ENCODE results near the gene TVP23A. TPM values are rescaled to one million over a fixed set of nuclear protein-coding genes. Genes with fewer than 3 reads are reported as not detected.
"Not testable (repeated sequence)": the region's sequence is repeated elsewhere in the genome, so short reads cannot be mapped to it uniquely, and the experiment has no call there.

Gene TVP23A
- polyA plus RNA-seq, 1 donor: 2.2 TPM

- no peak for DNase-seq
Observed at GRCh38 chr16:10835281-10835931, 16.8 kb upstream of the TVP23A start.

GRCh38 chr16:10834766-10835165 lies 16.2 kb upstream of the TVP23A start:
- DNase-seq: no peak

GRCh38 chr16:10834130-10834529 lies 15.5 kb upstream of the TVP23A start:
- DNase-seq: no peak

DNA sequence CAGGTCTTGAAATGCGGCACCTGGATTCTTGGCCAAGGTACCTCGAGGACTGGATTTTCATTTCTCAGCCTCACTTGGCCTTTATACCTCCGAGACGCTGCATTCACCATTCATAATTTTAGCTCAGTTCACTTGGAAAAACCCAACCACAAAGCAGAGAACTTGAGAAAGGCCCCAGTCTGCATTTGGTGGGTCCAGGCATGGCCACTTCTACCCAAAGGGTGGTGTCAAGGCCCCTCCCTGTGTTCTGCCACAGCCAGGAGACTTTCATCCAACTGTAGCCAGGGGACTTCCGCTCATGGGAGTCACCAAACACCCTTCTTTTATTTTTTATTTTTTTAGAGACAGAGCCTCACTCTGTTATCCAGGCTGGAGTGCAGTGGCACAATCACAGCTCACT lies 14.7 kb upstream of the TVP23A start:
- no peak for DNase-seq

DNA sequence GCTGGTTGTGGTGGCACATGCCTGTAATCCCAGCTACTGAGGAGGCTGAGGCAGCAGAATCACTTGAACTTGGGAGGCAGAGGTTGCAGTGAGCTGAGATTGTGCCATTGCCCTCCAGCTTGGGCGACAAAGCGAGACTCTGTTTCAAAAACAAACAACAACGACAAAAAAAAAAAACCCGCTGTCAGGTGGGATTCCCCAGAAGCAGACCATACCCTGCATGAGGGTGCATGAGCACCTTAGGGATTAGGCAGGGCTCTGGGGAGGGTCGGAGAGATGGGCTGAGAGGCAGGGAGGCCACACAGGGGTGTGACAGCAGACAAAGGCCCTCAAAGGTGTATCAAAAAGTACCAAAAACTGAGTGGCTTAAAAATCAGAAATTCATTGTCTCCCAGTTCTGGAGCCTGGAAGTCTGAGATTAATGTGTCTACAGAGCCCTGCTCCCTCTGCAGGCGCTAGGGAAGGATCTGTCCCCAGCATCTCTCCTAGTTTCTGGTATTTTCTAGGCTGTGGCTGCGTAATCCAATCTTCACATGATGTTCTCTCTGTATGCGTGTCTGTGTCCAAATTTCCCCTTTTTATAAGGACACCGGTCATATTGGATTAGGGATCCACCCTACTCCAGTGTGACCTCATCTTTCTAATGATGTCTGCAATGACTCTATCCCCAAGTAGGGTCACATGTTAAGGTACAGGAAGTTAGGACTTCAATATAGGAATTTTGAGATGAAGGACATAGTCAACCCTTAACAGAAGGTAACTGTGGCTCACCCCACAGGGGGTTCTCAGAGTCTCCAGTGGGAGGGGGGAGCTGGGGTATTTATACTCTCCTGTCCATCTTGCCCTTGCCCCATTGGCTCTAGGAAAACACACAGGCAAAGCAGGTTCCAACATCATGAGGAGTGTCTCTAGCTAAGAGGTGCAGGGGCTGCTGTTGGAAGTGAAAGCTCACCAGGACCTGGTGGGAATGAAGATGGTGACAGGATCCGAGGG lies 13.6 kb upstream of the TVP23A start:
- DNase-seq: no peak

GRCh38 chr16:10830240-10830639 lies 11.6 kb upstream of the TVP23A start:
- not testable (repeated sequence) for DNase-seq

DNA sequence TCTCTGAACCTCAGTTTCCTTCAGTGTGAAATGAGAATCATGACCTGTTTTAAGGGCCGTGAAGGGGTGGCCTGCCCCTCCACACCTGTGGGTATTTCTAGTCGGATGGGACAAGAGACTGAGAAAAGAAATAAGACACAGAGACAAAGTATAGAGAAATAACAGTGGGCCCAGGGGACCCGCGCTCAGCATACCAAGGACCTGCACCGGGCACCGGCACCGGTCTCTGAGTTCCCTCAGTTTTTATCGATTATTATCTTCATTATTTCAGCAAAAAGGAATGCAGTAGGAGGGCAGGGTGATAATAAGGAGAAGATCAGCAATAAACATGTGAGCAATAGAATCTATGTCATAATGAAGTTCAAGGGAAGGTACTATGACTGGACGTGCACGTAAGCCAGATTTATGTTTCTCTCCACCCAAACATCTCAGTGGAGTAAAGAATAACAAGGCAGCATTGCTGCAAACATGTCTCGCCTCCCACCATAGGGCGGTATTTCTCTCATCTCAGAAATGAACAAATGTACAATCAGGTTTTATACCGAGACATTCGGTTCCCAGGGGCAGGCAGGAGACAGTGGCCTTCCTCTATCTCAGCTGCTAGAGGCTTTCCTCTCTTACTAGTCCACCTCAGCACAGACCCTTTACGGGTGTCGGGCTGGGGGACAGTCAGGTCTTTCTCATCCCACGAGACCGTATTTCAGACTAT lies 10.9 kb upstream of the TVP23A start:
- DNase-seq: not testable (repeated sequence)

- peak; percentile 87 for DNase-seq
Observed at GRCh38 chr16:10828851-10829366, 10.3 kb upstream of the TVP23A start.

- peak; percentile 91 for DNase-seq
Observed at GRCh38 chr16:10827691-10828341, 9.2 kb upstream of the TVP23A start.

DNA sequence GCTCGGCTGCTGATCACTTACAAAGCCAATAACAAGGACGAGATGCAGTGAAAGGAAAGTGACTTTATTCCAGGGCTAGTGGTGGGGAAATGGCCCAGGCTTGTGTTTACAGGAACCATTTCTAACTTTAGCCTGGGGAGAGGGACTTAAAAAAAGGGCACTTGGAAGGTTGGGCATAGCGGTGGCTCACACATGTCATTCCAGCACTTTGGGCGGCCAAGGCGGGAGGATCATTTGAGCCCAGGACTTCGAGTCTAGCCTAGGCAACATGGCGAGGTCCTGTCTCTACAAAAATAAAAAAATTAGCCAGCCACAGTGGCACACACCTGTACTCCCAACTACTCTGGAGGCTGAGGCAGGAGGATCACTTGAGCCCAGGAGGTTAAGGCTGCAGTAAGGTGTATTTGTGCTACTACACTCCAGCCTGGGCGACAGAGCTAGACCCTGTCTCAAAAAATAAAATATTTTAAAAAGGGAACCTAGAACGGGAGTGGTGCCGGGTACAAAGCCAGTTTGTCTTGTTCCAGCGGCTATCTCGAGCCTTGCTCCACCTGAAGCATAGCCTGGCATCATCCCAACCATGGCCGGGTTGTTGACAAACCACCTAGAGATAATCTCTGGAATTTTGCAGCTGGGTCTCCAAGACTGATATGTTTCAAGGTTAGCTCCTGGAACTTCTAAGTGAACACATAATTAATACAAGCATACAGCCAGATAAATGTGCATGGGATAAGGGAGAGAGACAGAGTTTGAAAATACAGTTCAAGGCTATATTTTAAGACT lies 5.7 kb upstream of the TVP23A start:
- DNase-seq: no peak

DNA sequence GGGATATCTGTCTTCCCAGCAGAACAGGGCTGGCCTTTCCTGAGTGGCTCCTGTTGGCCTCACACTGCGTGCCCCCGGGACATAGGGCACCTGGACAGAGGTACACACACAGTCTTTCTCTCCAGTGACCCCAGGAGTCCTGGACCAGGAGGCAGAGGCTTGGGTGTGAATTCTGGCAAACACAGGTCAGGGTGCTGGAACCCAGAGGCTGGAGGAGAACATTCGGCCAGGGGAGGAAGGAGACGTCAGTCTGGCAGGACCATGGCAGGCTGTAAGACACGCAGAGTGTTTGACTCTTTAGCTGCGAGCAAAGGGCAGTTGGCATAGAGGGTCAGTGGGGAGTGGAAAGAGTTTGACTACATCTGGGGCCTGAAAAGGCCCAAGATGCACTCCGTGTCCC lies 4.1 kb upstream of the TVP23A start:
- DNase-seq: no peak

DNA sequence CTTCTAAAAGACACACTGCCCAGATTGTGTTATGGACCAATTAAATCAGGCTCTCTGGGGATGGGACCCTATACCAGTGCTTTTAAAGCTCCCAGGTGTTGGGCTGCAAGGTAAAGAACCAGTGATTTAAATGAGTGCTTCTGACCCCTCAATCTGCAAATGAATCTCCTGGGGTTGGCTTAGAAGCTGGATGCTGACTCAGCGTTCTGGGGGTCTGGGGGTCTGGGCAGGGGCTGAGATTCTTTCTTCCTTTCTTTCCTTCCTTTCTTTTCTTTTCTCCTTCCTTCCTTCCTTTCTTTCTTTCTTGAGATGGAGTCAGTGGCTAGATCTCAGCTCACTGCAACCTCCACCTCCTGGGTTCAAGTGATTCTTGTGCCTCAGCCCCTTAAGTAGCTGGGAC lies 2.0 kb upstream of the TVP23A start:
- no peak for DNase-seq

DNA sequence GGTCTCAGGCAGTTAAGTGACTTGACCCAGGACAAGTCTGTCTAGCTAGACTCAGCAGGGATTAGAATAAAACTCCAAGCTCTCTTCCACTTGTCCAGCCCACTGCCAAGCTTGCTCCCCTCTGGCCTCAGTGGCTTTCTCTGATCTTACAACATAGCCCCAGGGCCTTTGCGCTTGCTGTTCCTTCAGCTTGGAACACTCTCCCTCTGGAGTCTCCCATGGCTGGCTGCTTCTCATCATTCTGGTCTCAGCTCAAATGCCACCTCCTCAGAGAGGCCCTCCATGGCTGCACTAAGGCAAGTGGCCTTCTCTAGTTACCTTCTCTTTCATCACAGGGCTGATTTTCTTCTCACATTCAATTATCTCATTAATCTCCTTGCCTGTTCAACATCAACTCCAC lies 1.1 kb downstream of the TVP23A start:
- DNase-seq: no peak

DNA sequence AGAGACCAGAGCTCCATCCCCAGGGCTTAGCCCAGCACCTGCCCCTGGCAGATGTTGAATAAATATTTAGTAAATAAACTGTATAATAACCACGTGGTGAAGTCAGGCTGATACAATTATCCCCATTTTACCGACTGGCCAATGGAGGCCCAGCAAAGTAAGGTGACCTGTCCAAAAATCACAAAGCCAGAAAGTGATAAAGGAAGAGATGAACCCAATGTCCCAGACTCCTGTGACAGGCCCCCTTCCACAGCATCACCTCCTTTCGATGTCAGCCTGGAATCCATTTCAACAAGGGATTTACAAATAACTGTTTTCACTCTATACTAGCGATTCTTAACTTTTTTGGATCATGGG lies 5.5 kb downstream of the TVP23A start:
- no peak for DNase-seq

- DNase-seq: no peak
Observed at GRCh38 chr16:10812312-10813098, 6.1 kb downstream of the TVP23A start.

DNA sequence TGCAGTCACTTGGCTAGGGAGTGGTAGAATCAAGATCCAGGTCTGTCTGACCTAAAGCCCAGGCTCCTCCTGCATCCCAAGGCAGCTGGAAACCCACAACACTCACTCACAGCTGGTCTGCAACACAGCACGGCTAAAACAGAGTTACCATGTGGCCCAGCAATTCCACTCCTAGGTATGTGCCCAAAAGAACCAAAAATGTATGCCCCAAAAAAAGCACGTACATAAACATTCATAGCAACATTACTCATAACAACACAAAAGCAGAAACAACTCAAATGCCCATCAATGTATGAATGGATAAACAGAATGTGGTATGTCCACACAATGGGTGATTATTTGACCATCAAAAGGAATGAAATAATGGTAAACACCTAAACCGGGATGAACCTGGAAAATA lies 8.9 kb downstream of the TVP23A start:
- DNase-seq: no peak

DNA sequence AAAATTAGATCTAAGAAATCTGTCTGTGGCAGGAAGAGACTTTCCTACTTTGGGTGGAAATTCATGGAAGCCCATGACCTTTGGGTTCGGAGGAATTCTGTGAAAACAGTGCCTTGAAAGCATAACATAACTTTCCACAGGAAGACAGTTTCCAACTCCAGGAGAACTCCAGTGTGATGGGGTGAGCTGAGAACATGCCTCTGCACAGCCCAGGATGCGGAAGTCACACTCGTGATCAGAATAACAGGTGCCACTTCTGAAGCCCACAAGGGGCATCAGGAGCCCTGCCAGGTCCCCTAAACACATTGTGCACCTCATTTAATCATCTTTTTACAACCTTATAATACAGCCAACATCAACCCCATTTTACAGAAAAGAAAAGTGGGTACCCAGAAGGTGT lies 9.7 kb downstream of the TVP23A start:
- DNase-seq: no peak

DNA sequence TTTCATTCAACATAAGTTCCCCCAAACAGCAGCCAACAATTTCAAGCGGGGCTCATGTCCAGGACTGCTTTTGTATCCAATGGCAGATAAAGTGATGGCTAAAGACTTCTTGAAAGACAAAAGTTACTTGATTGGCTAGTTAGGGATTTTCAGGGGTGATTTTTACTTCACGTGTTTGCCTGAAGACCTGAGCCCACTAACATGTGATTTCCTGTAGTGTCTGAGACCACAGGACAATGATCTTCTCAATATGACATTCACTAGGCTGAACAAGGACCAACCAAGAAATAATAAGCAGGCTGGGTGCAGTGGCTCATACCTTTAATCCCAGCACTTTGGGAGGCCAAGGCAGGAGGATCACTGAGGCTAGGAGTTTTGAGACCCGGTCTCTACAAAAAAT lies 10.4 kb downstream of the TVP23A start:
- DNase-seq: no peak

DNA sequence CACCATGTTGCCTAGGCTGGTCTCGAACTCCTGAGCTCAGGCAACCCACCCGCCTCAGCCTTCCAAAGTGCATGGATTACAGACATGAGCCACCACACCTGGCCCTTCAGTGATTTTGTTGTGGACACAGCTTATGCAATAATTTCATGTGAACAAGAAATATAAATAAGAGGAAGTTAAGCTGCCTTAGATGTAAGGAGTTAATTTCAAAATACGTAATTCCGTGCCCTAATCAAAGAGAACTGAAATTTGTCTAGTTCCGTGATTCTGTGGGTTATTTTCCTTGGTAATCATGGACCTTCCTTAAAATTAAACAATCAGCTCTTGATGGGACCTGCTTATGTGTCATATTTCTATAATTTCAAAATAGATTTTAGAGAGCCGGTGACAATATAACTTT lies 11.9 kb downstream of the TVP23A start:
- DNase-seq: no peak

GRCh38 chr16:10805334-10805733 lies 13.3 kb downstream of the TVP23A start:
- no peak for DNase-seq

- DNase-seq: no peak
Observed at GRCh38 chr16:10799736-10800135, 18.9 kb downstream of the TVP23A start.
